SU-DHL-6 (cell line): Measurements from ENCODE around the gene CPPED1.

Source experiments
- CTCF ChIP-seq: fragments of 200-600 bp; sonication (generic); IDR thresholded peaks from one replicate; pipeline ENCODE4 v1.5.1; 2017; ENCODE audit warnings: antibody characterized with exemption, mild to moderate bottlenecking, low read length, moderate library complexity; ENCODE audit not compliant: insufficient read depth, poor library complexity, severe bottlenecking
- EZH2phosphoT487 ChIP-seq: fragments of 200-600 bp; sonication (generic), shearing (Covaris generic); conservative IDR thresholded peaks from 2 replicates; pipeline ENCODE4 v1.6.1; 2018; ENCODE audit warnings: mild to moderate bottlenecking, antibody characterized with exemption, low read length, moderate library complexity, mixed read lengths

- TF ChIP-seq CTCF (no peak), EZH2phosphoT487 (no peak)
Observed at GRCh38 chr16:12653820-12654392, 149.8 kb downstream of the CPPED1 start.
